Measurements from ENCODE around the gene SPATS2L. TPM values are rescaled to one million over a fixed set of nuclear protein-coding genes. Genes with fewer than 3 reads are reported as not detected.

SPATS2L gene
- total and polyA plus RNA-seq, 2 donors (not counting 1 experiment from before 2014, with no cell fraction given) = 0.27 to 0.44 TPM

- ATAC-seq (ENCODE audit: low read depth) (no peak), DNase-seq (no peak)
- Mint-ChIP-seq H3K27me3 (no peaks in the 10 kb centered on the region), H3K27ac (no peak overlapping the region), H3K4me3 (no peak overlapping the region), H3K4me1 (no peaks in the 10 kb centered on the region), H3K9me3 (ENCODE audit: insufficient read depth) (no peaks in the 10 kb centered on the region)
- POLR2A ChIA-PET = no interaction called here
- H3K9ac ChIP-seq (ENCODE audit: low read length) = no peak overlapping the region
- H3K4me2 ChIP-seq (replicated peaks; ENCODE audit: low read depth, low read length, poor library complexity, severe bottlenecking) = no peak overlapping the region
- intact Hi-C loops (cut with micrococcal nuclease) = no loop called here
- H3K36me3 ChIP-seq (replicated peaks in 1 of 2; ENCODE audit: control extremely low read depth in 1 of 2, control insufficient read depth in 1 of 2, extremely low read depth in 1 of 2, insufficient read depth in 2 of 2, low read length in 1 of 2) = no peaks in the 10 kb centered on the region
- WGBS (ENCODE audit: insufficient coverage) = 100% methylated on average over 1 of the region's 14 CpGs
- TF ChIP-seq CTCF (IDR thresholded peaks at IDR 0.05) = no peak
- no peak for TF ChIP-seq EZH2 (IDR thresholded peaks at IDR 0.05; ENCODE audit: borderline replicate concordance, insufficient read depth, low read depth, low read length, poor library complexity, severe bottlenecking)
- H4K20me1 ChIP-seq (ENCODE audit: control insufficient read depth, insufficient read depth, low read length, poor library complexity, severe bottlenecking) = no peaks in the 10 kb centered on the region
- H3K79me2 ChIP-seq (ENCODE audit: control insufficient read depth, insufficient read depth, low read length) = no peaks in the 10 kb centered on the region
- H2AFZ ChIP-seq (ENCODE audit: insufficient read depth, low read depth, low read length, poor library complexity, severe bottlenecking) = no peak overlapping the region
- no peak overlapping the region for H3K4me3 ChIP-seq (ENCODE audit: control extremely low read depth in 1 of 5, extremely low read depth in 1 of 5, insufficient read depth in 1 of 5, low read depth in 2 of 5, low read length in 4 of 5)
- H3K27me3 ChIP-seq (replicated peaks in 1 of 4; ENCODE audit: control extremely low read depth in 1 of 4, control insufficient read depth in 3 of 4, insufficient read depth in 4 of 4, low read length in 3 of 4) = no peaks in the 10 kb centered on the region
- H3K27ac ChIP-seq (ENCODE audit: low read length in 2 of 2) = no peak overlapping the region
- no peaks in the 10 kb centered on the region for H3K4me1 ChIP-seq (ENCODE audit: control insufficient read depth in 2 of 2, insufficient read depth in 2 of 2, low read length in 2 of 2)
- CTCF ChIA-PET = interaction anchor here (1.5 kb wide), 1 partner anchor 46 kb away, joined by 4 read pairs; no protein-coding TSS in a partner anchor
- H3K9me3 ChIP-seq (ENCODE audit: control extremely low read depth in 1 of 3, control insufficient read depth in 2 of 3, insufficient read depth in 1 of 3, low read length in 2 of 3) = no peaks in the 10 kb centered on the region
These were observed 118.7 kb downstream of the SPATS2L start for GRCh38 chr2:200425026-200425821.

GRCh38 chr2:200426754-200427153 lies 120.3 kb downstream of the SPATS2L start:
- no peak for ATAC-seq (ENCODE audit: low read depth)
- no peak for DNase-seq
- H3K27ac Mint-ChIP-seq = no peak overlapping the region

More at GRCh38 chr2:200426754-200427153, 120.3 kb downstream of the SPATS2L start:
- ChIA-PET POLR2A (no interaction called here), CTCF (no interaction called here)
- WGBS (ENCODE audit: insufficient coverage) = no CpG with 5 or more reads among the region's 1 CpG
- Histone ChIP-seq H3K36me3 (replicated peaks in 1 of 2; ENCODE audit: control extremely low read depth in 1 of 2, control insufficient read depth in 1 of 2, extremely low read depth in 1 of 2, insufficient read depth in 2 of 2, low read length in 1 of 2) (no peaks in the 10 kb centered on the region), H3K4me3 (ENCODE audit: control extremely low read depth in 1 of 5, extremely low read depth in 1 of 5, insufficient read depth in 1 of 5, low read depth in 2 of 5, low read length in 4 of 5) (no peak overlapping the region), H2AFZ (ENCODE audit: insufficient read depth, low read depth, low read length, poor library complexity, severe bottlenecking) (no peak overlapping the region), H3K4me2 (replicated peaks; ENCODE audit: low read depth, low read length, poor library complexity, severe bottlenecking) (no peak overlapping the region), H3K9me3 (ENCODE audit: control extremely low read depth in 1 of 3, control insufficient read depth in 2 of 3, insufficient read depth in 1 of 3, low read length in 2 of 3) (no peaks in the 10 kb centered on the region), H3K27me3 (replicated peaks in 1 of 4; ENCODE audit: control extremely low read depth in 1 of 4, control insufficient read depth in 3 of 4, insufficient read depth in 4 of 4, low read length in 3 of 4) (no peaks in the 10 kb centered on the region), H3K9ac (ENCODE audit: low read length) (no peak overlapping the region), H3K4me1 (ENCODE audit: control insufficient read depth in 2 of 2, insufficient read depth in 2 of 2, low read length in 2 of 2) (no peaks in the 10 kb centered on the region), H3K27ac (ENCODE audit: low read length in 2 of 2) (no peak overlapping the region), H4K20me1 (ENCODE audit: control insufficient read depth, insufficient read depth, low read length, poor library complexity, severe bottlenecking) (no peaks in the 10 kb centered on the region), H3K79me2 (ENCODE audit: control insufficient read depth, insufficient read depth, low read length) (no peaks in the 10 kb centered on the region)
- H3K9me3 Mint-ChIP-seq (ENCODE audit: insufficient read depth) = no peaks in the 10 kb centered on the region
- intact Hi-C loops (cut with micrococcal nuclease) = no loop called here
- no peak overlapping the region for H3K4me3 Mint-ChIP-seq
- H3K4me1 Mint-ChIP-seq = no peaks in the 10 kb centered on the region
- no peak for TF ChIP-seq CTCF (IDR thresholded peaks at IDR 0.05)
- no peak for TF ChIP-seq EZH2 (IDR thresholded peaks at IDR 0.05; ENCODE audit: borderline replicate concordance, insufficient read depth, low read depth, low read length, poor library complexity, severe bottlenecking)
- H3K27me3 Mint-ChIP-seq = no peaks in the 10 kb centered on the region
